Renal pelvis (tissue), 4 donors: Measurements from ENCODE around the gene LSM2. TPM values are rescaled to one million over a fixed set of nuclear protein-coding genes. Genes with fewer than 3 reads are reported as not detected.
"Not testable (repeated sequence)": the region's sequence is repeated elsewhere in the genome, so short reads cannot be mapped to it uniquely, and the experiment has no call there.

Source experiments
- DNase-seq: peaks from one replicate; pipeline ENCODE4 v3.0.0-alpha.2; 2013
- polyA plus RNA-seq, 3 donors: library from polyadenylated mRNA; unstranded; fragments of 120-200 nt; gene quantifications; one replicate each; pipeline ENCODE4 v1.2.1, GENCODE V29; 2013; ENCODE audit not compliant: insufficient read length in 3 of 3

LSM2 gene
- polyA plus RNA-seq, 3 donors, result 79.4 to 84.0 (median 81.1) TPM

DNA sequence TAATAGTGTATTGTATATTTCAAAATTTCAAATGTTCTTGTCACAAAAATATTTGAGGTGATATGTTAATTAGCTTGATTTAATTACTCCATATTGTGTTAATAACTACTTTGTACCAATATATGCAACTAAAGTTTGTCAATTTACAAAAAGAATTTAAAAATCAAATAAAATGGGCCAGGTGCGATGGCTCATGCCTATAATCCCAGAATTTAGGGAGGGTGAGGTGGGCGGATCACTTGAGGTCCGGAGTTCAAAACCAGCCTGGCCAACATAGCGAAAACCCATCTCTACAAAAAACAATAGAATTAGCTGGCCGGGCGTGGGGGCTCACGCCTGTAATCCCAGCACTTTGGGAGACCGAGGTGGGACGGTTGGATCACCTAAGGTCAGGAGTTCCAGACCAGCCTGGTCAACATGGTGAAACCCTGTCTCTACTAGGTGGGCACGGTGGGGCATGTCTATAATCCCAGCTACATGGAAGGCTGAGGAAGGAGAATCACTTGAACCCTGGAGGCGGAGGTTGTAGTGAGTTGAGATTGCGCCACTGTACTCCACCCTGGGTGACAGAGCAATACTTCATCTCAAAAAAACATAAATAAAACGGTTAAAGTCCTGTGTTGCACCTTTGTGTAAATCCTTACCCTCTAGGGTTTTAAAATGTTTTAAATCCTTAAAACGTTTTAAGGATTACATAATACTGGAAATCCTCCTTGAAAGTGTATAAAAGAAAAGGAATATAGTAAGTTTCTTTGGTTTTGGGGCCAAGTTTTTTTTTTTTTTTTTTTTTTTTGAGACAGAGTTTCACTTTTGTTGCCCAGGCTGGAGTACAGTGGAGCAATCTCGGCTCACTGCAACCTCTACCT is 24.8 kb upstream of the LSM2 start:
- DNase-seq, result no peak

DNA sequence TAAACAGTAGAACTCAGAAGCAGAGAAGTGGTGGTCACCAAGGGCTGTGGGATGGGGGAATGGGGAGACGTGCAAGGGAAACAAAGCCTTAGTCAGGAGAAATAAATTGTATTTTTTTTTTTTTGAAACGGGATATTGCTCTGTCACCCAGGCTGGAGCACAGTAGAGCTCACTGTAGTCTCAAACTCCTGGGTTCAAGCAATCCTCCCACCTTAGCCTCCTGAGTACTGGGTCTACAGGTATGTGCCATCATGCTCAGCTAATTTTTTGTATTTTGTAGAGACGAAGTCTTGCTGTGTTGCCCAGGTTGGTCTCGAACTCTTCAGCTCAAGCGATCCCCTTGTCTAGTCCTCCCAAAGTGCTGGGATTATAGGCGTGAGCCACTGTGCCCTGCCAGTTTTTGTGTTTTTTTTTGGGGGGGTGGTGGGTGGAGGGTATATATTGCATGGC is 24.1 kb upstream of the LSM2 start:
- no peak for DNase-seq

DNA sequence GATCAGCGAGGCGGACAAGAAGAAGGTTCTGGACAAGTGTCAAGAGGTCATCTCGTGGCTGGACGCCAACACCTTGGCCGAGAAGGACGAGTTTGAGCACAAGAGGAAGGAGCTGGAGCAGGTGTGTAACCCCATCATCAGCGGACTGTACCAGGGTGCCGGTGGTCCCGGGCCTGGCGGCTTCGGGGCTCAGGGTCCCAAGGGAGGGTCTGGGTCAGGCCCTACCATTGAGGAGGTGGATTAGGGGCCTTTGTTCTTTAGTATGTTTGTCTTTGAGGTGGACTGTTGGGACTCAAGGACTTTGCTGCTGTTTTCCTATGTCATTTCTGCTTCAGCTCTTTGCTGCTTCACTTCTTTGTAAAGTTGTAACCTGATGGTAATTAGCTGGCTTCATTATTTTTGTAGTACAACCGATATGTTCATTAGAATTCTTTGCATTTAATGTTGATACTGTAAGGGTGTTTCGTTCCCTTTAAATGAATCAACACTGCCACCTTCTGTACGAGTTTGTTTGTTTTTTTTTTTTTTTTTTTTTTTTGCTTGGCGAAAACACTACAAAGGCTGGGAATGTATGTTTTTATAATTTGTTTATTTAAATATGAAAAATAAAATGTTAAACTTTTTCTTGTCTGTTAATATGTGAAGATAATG is 23.0 kb upstream of the LSM2 start:
- DNase-seq, result peak; percentile 60

DNA sequence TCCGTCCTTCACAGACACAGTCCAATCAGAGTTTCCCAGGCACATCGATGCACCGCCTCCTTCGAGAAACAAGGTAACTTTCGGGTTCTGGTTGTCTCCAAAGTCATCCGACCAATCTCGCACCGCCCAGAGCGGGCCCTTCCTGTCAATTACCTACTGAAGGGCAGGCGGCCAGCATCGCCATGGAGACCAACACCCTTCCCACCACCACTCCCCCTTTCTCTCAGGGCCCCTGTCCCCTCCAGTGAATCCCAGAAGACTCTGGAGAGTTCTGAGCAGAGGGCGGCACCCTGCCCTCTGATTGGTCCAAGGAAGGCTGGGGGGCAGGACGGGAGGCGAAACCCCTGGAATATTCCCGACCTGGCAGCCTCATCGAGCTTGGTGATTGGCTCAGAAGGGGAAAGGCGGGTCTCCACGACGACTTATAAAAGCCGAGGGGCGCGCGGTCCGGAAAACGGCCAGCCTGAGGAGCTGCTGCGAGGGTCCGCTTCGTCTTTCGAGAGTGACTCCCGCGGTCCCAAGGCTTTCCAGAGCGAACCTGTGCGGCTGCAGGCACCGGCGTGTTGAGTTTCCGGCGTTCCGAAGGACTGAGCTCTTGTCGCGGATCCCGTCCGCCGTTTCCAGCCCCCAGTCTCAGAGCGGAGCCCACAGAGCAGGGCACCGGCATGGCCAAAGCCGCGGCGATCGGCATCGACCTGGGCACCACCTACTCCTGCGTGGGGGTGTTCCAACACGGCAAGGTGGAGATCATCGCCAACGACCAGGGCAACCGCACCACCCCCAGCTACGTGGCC is 20.7 kb upstream of the LSM2 start, which contains the start of gene HSPA1B:
Gene HSPA1B, plus strand, starts transcription at position 453 of the 794 bp plus-strand sequence. Its CDS starts 213 bp downstream, at position 666.
- peak; percentile 100 for DNase-seq

DNA sequence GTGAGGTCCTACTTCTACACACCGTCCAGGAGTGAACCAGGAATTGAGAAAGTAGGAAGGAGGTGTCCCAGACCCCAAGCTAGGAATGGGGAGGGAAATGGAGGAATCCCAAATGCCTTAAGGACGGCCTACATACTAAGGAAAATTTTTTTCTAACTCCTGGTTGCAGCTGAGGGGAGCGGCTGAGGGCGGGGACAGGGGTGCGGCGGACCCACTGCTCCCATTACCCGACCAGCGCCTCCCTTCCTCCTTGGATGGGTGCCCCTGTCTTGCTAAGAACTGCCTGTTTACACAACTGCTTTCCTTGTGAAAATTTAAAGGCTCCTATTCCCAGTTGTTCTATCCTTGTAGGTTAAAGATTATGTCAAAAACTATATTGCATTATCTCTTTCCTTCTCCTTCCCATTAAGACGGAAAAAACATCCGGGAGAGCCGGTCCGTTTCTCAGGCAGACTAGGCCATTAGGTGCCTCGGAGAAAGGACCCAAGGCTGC is 20.1 kb upstream of the LSM2 start:
- no peak for DNase-seq

DNA sequence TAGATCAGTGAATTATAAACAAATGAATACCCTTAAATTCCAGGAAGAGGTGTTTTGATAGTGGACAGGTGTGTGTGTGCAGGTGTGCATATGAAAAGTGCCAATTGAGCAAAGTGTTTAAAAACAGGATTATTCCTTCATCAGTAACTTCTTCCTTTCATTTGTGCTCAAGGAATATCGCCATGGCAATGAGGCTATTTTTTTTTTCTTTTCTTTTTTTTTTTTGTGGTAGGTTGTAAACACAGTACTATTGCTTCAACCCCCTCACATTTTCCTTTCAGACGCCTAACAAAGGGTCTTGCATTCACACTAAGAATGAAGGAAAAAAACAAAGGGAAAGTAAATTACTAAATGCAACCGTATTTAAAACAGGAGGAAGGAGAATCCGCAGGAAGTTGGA is 18.8 kb upstream of the LSM2 start:
- DNase-seq, result no peak

DNA sequence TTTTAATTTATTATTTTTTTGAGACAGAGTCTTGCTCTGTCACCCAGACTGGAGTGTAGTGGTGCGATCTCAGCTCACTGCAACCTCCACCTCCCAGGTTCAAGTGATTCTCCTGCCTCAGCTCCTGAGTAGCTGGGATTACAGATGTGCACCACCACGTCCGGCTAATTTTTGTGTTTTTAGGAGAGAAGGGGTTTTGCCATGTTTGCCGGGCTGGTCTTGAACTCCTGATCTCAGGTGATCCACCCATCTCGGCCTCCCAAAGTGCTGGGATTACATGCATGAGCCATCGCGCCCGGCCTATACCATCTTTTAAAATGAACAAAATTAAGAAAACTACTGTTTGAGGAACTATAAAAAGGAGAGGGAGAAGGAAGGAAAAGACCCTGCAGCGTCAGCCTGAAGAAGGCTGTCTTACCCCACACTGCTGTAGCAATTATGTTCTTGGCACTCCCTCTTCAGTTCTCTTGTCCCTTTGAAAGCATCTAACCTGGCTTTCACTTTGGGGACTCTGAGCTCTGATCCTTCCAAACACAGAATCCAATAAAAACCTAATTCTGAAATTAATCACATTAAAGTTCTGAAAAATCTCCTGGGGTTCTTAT is 16.9 kb upstream of the LSM2 start:
- DNase-seq, result not testable (repeated sequence)

DNA sequence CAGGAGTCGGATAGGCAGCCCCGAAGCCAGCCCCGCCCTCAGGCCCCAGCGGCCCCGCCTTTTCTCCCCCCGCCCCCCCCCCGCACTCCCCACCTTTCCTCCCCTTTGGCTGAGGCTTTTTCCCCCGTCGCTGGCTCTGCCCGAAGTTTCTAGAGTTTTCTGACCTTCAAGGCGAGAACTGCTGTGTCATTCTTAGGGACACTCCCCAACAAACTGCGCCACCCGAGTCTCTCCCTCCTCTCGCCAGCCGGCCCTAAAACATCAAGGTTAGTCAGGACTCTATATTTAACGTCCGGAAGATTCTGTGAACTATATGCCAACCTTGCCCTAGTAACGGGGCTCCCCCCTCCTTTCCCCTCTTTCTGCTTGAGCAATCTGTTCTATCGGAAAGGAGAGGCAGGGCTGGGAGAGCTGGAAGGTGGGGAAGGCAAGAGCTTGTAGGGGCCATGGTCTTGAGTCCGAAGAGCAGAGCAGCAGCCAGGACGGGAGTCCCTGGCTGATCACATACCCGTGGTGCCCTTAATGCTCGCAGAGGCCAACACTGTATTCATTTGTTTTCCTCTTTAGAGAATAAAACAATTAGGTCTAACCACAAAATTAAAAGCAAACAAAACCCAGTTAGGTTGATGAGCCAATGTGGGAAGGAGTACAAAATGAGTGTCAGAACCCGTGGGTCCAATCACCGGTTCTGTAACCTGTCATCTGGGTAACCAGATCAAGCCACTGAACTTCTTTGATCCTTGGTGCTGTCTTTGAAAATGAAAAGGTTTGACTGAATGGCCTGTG is 15.5 kb upstream of the LSM2 start:
- peak; percentile 71 for DNase-seq

DNA sequence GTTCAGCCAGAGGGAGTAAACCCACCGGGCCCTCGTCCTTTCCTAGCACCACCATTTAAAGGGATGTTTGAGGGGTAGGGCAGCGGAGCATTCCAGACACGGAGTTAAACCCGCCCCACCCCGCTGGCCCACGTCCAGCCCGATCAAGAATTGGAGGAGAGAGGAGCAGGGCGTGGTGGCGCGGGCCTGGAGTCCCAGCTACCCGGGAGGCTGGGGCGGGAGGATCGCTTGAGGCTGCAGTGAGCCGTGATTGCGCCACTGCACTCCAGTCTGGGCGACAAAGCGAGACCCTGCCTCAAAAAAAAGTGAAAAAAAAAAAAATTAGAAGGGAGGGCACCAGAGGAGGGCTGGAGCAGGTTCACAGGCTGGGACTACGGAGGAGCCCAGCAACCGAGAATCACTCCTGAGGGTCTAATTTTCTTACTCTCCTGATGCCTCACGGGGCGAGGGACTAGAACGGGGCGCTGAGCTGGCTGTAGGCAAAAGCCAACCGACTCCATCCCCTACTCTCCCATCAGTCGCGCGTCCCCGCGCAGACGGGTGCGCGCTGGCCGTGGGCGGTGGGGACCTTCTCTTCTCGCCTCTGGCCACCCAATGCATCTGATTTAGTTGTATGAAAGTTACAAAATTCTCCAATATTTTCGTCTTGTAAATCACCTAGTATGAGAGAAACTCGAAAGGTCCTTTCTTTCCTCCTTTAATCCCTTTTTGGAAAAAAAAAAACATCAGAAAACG is 14.7 kb upstream of the LSM2 start:
- peak; percentile 59 for DNase-seq

DNA sequence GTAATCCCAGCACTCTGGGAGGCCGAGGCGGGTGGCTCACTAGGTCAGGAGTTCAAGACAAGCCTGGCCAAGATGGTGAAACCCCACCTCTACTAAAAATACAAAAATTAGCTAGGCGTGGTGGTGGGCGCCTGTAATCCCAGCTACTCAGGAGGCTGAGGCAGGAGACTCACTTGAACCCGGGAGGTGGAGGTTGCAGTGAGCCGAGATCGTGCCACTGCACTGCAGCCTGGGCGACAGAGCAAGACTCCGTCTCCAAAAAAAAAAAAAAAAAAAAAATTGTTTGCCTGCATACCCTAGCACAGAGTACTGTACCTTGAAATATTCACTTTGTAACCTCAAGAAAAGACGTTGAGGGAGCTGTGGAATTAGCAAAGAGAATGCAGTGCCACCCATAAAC is 13.6 kb upstream of the LSM2 start:
- not testable (repeated sequence) for DNase-seq

DNA sequence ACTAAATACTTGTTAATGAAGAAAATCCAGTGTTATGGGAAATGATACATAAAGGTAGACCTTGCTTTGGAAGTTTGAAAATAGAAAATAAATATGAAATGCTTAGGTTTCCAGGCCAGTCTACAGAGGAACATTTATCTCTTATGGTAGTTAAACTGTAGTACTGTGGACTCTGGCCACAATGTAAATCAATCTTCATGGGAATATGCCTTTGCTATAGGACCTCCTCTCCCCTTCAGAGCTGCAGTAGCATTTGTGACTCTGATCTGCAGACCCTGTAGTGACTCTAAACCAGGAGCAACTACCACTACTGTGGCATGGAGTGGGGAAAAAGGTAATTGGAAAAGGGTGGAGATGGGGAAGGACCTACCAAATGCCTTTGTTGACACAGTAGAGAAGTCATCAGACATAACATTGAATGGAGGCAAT is 13.1 kb upstream of the LSM2 start:
- no peak for DNase-seq

DNA sequence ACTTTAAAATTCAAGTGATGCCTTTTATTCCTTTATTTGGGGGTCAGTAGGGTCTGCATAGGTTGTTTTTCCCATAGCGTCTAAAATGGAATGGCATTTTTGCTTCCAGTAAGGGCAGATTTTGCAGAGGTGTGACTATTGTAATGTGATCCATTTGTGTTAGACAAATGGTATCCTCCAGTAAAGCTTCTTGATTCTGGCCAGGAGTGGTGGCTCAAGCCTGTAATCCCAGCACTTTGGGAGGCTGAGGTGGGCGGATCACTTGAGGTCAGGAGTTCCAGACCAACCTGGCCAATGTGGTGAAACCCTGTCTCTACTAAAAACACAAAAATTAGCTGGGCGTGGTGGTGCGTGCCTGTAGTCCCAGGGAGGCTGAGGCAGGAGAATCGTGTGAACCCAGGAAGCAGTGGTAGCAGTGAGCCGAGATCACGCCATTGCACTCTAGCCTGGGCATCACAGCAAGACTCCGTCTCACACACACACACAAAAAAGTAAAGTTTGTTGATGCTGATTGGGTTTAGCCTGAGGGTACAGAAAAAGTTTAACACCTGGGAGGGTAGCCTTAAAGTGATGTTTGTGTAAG is 11.3 kb upstream of the LSM2 start:
- not testable (repeated sequence) for DNase-seq

DNA sequence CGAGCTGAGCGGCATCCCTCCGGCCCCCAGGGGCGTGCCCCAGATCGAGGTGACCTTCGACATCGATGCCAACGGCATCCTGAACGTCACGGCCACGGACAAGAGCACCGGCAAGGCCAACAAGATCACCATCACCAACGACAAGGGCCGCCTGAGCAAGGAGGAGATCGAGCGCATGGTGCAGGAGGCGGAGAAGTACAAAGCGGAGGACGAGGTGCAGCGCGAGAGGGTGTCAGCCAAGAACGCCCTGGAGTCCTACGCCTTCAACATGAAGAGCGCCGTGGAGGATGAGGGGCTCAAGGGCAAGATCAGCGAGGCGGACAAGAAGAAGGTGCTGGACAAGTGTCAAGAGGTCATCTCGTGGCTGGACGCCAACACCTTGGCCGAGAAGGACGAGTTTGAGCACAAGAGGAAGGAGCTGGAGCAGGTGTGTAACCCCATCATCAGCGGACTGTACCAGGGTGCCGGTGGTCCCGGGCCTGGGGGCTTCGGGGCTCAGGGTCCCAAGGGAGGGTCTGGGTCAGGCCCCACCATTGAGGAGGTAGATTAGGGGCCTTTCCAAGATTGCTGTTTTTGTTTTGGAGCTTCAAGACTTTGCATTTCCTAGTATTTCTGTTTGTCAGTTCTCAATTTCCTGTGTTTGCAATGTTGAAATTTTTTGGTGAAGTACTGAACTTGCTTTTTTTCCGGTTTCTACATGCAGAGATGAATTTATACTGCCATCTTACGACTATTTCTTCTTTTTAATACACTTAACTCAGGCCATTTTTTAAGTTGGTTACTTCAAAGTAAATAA is 10.6 kb upstream of the LSM2 start:
- DNase-seq, result not testable (repeated sequence)

DNA sequence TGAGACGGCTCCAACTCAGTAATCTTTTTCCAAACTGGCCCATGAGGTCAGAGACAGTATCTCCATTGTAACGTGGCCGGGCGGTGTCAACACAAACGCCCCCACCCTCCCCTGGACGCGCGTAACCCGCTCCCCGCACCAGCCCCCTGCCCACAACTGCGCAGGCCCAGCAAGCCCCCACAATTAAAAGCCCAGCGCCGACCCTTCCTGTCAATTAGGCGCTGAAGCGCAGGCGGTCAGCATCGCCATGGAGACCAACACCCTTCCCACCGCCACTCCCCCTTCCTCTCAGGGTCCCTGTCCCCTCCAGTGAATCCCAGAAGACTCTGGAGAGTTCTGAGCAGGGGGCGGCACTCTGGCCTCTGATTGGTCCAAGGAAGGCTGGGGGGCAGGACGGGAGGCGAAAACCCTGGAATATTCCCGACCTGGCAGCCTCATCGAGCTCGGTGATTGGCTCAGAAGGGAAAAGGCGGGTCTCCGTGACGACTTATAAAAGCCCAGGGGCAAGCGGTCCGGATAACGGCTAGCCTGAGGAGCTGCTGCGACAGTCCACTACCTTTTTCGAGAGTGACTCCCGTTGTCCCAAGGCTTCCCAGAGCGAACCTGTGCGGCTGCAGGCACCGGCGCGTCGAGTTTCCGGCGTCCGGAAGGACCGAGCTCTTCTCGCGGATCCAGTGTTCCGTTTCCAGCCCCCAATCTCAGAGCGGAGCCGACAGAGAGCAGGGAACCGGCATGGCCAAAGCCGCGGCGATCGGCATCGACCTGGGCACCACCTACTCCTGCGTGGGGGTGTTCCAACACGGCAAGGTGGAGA is 8.5 kb upstream of the LSM2 start, which contains the start of the genes HSPA1A and HSPA1L:
Gene HSPA1A, plus strand, starts transcription at position 519 of the 814 bp plus-strand sequence. Its CDS starts 214 bp downstream, at position 733.
Gene HSPA1L, minus strand, starts transcription at position 259 of the 814 bp plus-strand sequence. CDS start 3,311 bp downstream, outside the sequence.
- peak; percentile 97 for DNase-seq

DNA sequence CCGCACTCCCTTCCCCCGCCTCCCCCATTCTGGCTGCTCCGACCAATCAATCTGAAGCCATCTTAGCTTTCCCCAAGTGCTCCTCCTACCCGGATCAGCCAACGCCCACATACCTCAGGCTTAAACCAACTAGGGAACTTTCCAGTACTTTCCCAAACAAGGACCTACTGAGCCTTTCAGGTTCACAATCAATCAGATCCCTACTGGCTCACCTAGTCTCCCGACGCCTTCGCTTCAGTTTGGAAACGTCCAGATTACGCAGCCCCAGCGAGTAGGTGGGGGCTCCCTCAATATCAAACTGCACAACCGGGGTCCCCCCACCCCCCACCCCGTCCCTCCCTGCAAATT is 7.9 kb upstream of the LSM2 start:
- peak; percentile 97 for DNase-seq

DNA sequence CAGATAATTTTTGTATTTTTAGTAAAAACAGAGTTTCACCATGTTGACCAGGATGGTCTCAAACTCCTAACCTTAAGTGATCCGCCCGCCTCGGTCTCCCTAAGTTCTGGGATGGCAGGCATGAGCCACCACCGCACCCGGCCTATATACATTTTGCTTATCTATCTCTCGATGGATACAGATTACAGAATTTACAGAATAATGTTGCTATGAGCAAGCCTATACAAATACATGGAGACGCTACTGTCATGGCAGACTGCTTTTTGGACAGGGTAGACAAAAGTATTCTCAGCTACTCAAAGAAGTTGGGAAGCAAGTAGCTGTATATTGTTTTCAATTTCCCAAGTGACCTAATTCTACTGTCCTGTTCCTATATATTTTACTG is 6.7 kb upstream of the LSM2 start:
- DNase-seq, result no peak

DNA sequence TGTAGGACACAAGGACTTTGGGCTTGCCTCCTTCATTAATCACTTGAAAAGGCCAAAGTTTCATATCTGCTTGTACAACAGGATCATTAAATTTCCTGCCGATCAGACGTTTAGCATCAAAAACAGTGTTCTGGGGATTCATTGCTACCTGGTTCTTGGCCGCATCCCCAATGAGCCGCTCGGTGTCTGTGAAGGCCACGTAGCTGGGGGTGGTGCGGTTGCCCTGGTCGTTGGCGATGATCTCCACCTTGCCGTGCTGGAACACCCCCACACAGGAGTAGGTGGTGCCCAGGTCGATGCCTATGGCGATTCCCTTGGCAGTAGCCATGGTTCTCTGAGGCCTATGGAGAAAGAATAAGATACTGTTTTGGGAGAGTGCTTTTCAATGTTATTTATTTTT is 4.9 kb upstream of the LSM2 start:
- DNase-seq, result no peak

DNA sequence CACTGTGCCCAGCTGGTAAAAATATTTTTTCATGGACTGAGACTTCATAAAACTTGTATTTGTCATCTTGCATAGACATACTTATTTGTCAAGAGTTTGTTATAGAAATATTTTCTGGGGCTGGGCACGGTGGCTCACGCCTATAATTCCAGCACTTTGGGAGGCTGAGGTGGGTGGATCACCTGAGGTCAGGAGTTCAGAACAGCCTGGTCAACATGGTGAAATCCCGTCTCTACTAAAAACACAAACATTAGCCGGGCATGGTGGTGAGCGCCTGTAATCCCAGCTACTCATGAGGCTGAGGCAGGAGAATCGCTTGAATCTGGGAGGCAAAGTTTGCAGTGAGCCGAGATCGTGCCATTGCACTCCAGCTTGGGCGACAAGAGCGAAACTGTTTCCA is 1.8 kb upstream of the LSM2 start:
- DNase-seq, result not testable (repeated sequence)
